ENCODE measurements around the gene CCDC175.
A peak's percentile ranks its signal among the peaks of the same experiment; 100 is the strongest.

- TF ChIP-seq CTCF (IDR thresholded peaks at IDR 0.05): peak; percentile 64 to 78 (median 68)
- no peak for TF ChIP-seq EP300 (IDR thresholded peaks at IDR 0.05)
Measured at GRCh38 chr14:59483819-59484638, 92.6 kb downstream of the CCDC175 start, which contains the start of the genes JKAMP and L3HYPDH.

Data from esophagus muscularis mucosa (tissue), 3 donors.